Gastroesophageal sphincter (tissue), 3 donors: ENCODE data around the gene RPS21.

Experiments used
- CTCF ChIP-seq, 4 experiments: fragments of 200-600 bp in 2 of 4; fragments of 450-650 bp in 2 of 4; sonication (generic) in 1 of 4; IDR thresholded peaks; one replicate each; pipeline ENCODE4 v1.5.1; 2017 to 2019; ENCODE audit warnings: antibody characterized with exemption in 4 of 4, mild to moderate bottlenecking in 2 of 4, moderate library complexity in 2 of 4
- EP300 ChIP-seq: sonication (generic); formaldehyde crosslinking; IDR thresholded peaks from one replicate; pipeline ENCODE4 v1.6.1; 2017; ENCODE audit warnings: antibody characterized with exemption, mild to moderate bottlenecking

- no peak for TF ChIP-seq CTCF (IDR thresholded peaks at IDR 0.05)
- no peak for TF ChIP-seq EP300
Observed at GRCh38 chr20:62429455-62430310, 42.8 kb downstream of the RPS21 start.
